H1 (cell line): Measurements from ENCODE around the gene LDHAL6A. TPM values are rescaled to one million over a fixed set of nuclear protein-coding genes. Genes with fewer than 3 reads are reported as not detected.

Experiments
- ASH2L ChIP-seq: fragments of 200-600, 300-600 bp; sonication (generic); IDR thresholded peaks from one replicate; pipeline ENCODE4 v1.7.1; 2017; ENCODE audit warnings: low read length
- BCL11A ChIP-seq, 2 experiments: IDR thresholded peaks; one replicate each; pipeline ENCODE4 v1.6.1; 2011; ENCODE audit warnings: low read depth in 2 of 2, low read length in 2 of 2, mild to moderate bottlenecking in 2 of 2
- CREB1 ChIP-seq: IDR thresholded peaks from 2 replicates; pipeline ENCODE4 v1.6.1; 2012; ENCODE audit warnings: inconsistent platforms
- CTCF ChIP-seq, 3 experiments: IDR thresholded peaks; 1 replicate in 2 of 3; 2 replicates in 1 of 3; pipeline versions ENCODE4 v1.5.1 to v1.6.1; 2011; ENCODE audit warnings: low read length in 3 of 3, mild to moderate bottlenecking in 3 of 3, inconsistent platforms in 2 of 3, low read depth in 1 of 3, moderate library complexity in 1 of 3; ENCODE audit not compliant: insufficient read depth in 1 of 3; ENCODE audit errors: control extremely low read depth in 1 of 3
- EZH2 ChIP-seq: fragments of 200-600 bp; sonication (generic); IDR thresholded peaks from 2 replicates; pipeline ENCODE4 v1.7.1; 2012; ENCODE audit warnings: low read depth, mild to moderate bottlenecking, moderate library complexity, low read length, inconsistent platforms; ENCODE audit not compliant: severe bottlenecking
- JUN ChIP-seq: IDR thresholded peaks from 2 replicates; pipeline ENCODE4 v1.6.1; 2011; ENCODE audit warnings: low read depth, mild to moderate bottlenecking, improper control_type of control experiment, low read length
- JUND ChIP-seq: IDR thresholded peaks from 2 replicates; pipeline ENCODE4 v1.6.1; 2011; ENCODE audit warnings: mild to moderate bottlenecking, improper control_type of control experiment, low read length
- KDM4A ChIP-seq: IDR thresholded peaks from one replicate; pipeline ENCODE4 v1.7.1; 2012; ENCODE audit warnings: low read depth, mild to moderate bottlenecking, moderate library complexity, low read length, inconsistent platforms; ENCODE audit not compliant: severe bottlenecking
- MAFK ChIP-seq: IDR thresholded peaks from 2 replicates; pipeline ENCODE4 v1.6.1; 2012; ENCODE audit warnings: low read depth, mild to moderate bottlenecking, improper control_type of control experiment, low read length
- MAX ChIP-seq: IDR thresholded peaks from 2 replicates; pipeline ENCODE4 v1.6.1; 2012; ENCODE audit warnings: inconsistent platforms
- NANOG ChIP-seq: IDR thresholded peaks from 2 replicates; pipeline ENCODE4 v1.6.1; 2011; ENCODE audit warnings: low read length, low read depth, mild to moderate bottlenecking, inconsistent platforms; ENCODE audit not compliant: insufficient read depth, poor library complexity, severe bottlenecking
- NRF1 ChIP-seq: IDR thresholded peaks from 2 replicates; pipeline ENCODE4 v1.6.1; 2011; ENCODE audit warnings: mild to moderate bottlenecking, low read depth, low read length, improper control_type of control experiment
- POLR2AphosphoS5 ChIP-seq: IDR thresholded peaks from 2 replicates; pipeline ENCODE4 v1.6.1; 2011; ENCODE audit warnings: low read depth, low read length
- RBBP5 ChIP-seq: IDR thresholded peaks from 2 replicates; pipeline ENCODE4 v1.7.1; 2012; ENCODE audit warnings: low read depth, mild to moderate bottlenecking, inconsistent platforms, low read length, moderate library complexity, borderline replicate concordance
- SAP30 ChIP-seq: fragments of 300-600 bp; sonication (generic); IDR thresholded peaks from 2 replicates; pipeline ENCODE4 v1.7.1; 2012; ENCODE audit warnings: low read length, moderate library complexity, mild to moderate bottlenecking, inconsistent platforms; ENCODE audit not compliant: insufficient read depth, insufficient replicate concordance
- SP2 ChIP-seq: IDR thresholded peaks from 2 replicates; pipeline ENCODE4 v1.6.1; 2012; ENCODE audit warnings: mild to moderate bottlenecking, low read length, inconsistent platforms
- SP4 ChIP-seq: IDR thresholded peaks from 2 replicates; pipeline ENCODE4 v1.6.1; 2012; ENCODE audit warnings: low read length, inconsistent platforms
- SRF ChIP-seq: IDR thresholded peaks from 2 replicates; pipeline ENCODE4 v1.6.1; 2011; ENCODE audit warnings: mild to moderate bottlenecking, low read depth, low read length, moderate library complexity
- TAF1 ChIP-seq: IDR thresholded peaks from 2 replicates; pipeline ENCODE4 v1.6.1; 2011; ENCODE audit warnings: mild to moderate bottlenecking, low read depth, low read length
- TBP ChIP-seq: IDR thresholded peaks from 2 replicates; pipeline ENCODE4 v1.6.1; 2011; ENCODE audit warnings: low read depth, low read length, improper control_type of control experiment
- TCF12 ChIP-seq: IDR thresholded peaks from 2 replicates; pipeline ENCODE4 v1.6.1; 2011; ENCODE audit warnings: low read depth, mild to moderate bottlenecking, low read length
- YY1 ChIP-seq: IDR thresholded peaks from 2 replicates; pipeline ENCODE4 v1.6.1; 2011; ENCODE audit warnings: low read depth, mild to moderate bottlenecking, low read length
- polyA plus RNA-seq, 7 experiments: library from polyadenylated mRNA; depleted of rRNA in 3 of 7; stranded (reverse) in 5 of 7; unstranded in 2 of 7; fragments of >200 nt in 5 of 7; fragments of 200-250 nt in 2 of 7; gene quantifications; 1 replicate in 5 of 7; 2 replicates in 1 of 7; 4 replicates in 1 of 7; pipeline versions ENCODE4 v1.2.1 to v1.2.3, GENCODE V29; 2011 to 2013; ENCODE audit warnings: missing spikeins in 2 of 7, mixed read lengths in 2 of 7
- total RNA-seq: library from RNA; stranded (reverse); fragmentation: NEBNext Ultra II Directional; extraction: Animal tissue kit (Norgen Biotek cat#: 25700); gene quantifications from 2 replicates; pipeline ENCODE4 v1.2.1, GENCODE V29; 2021

LDHAL6A gene
- total and polyA plus RNA-seq, 2 of the 8 experiments (the other 6 are each of a cell fraction or from before 2014, with no cell fraction given) = not detected

- TF ChIP-seq BCL11A (IDR thresholded peaks at IDR 0.05; ENCODE audit: low read depth in 2 of 2, low read length in 2 of 2) = no peak
- TF ChIP-seq MAFK = no peak
- TF ChIP-seq NRF1 = no peak
- no peak for TF ChIP-seq EZH2
- peak; percentile 98 for TF ChIP-seq POLR2AphosphoS5
- peak; percentile 74 for TF ChIP-seq TBP
- peak; percentile 81 for TF ChIP-seq YY1
- no peak for TF ChIP-seq SRF
- no peak for TF ChIP-seq SP2
- TF ChIP-seq CREB1 = peak; percentile 92
- TF ChIP-seq KDM4A = peak; percentile 83
- TF ChIP-seq SP4 = no peak
- peak; percentile 82 for TF ChIP-seq SAP30
- no peak for TF ChIP-seq CTCF (IDR thresholded peaks at IDR 0.05; ENCODE audit: control extremely low read depth in 1 of 3, insufficient read depth in 1 of 3, low read depth in 1 of 3, low read length in 3 of 3)
- no peak for TF ChIP-seq TCF12
- no peak for TF ChIP-seq JUN
- peak; percentile 86; the same call in 1 of the 2 replicates for TF ChIP-seq RBBP5
- peak; percentile 95 for TF ChIP-seq ASH2L
- TF ChIP-seq MAX = peak; percentile 21; the same call in 1 of the 2 replicates
- peak; percentile 90 for TF ChIP-seq TAF1
- no peak for TF ChIP-seq NANOG
- peak; percentile 19; the same call in 1 of the 2 replicates for TF ChIP-seq JUND
These were observed 71.1 kb downstream of the LDHAL6A start, which contains the start of gene TSG101 (continued) for GRCh38 chr11:18526521-18527296.
